Esophagus (tissue), 2 donors: ENCODE results near the gene CD44. TPM values are rescaled to one million over a fixed set of nuclear protein-coding genes. Genes with fewer than 3 reads are reported as not detected.

Experiments used
- H3K27ac ChIP-seq, 2 donors: one replicate each; pipeline ENCODE4 v1.5.1; 2013; ENCODE audit warnings: low read depth in 2 of 2, mild to moderate bottlenecking in 2 of 2, inconsistent platforms in 1 of 2, low read length in 1 of 2, moderate library complexity in 1 of 2
- H3K27me3 ChIP-seq, 2 donors: one replicate each; pipeline ENCODE4 v1.6.1; 2013; ENCODE audit warnings: low read length in 2 of 2, control low read depth in 1 of 2, mild to moderate bottlenecking in 1 of 2; ENCODE audit not compliant: insufficient read depth in 2 of 2, control insufficient read depth in 1 of 2
- H3K36me3 ChIP-seq, 2 donors: one replicate each; pipeline ENCODE4 v1.6.1; 2013; ENCODE audit warnings: low read length in 1 of 2; ENCODE audit not compliant: control insufficient read depth in 2 of 2, insufficient read depth in 2 of 2
- H3K4me1 ChIP-seq, 2 donors: one replicate each; pipeline ENCODE4 v1.6.1; 2013; ENCODE audit warnings: low read length in 1 of 2; ENCODE audit not compliant: control insufficient read depth in 2 of 2, insufficient read depth in 2 of 2
- H3K4me3 ChIP-seq, 2 donors: one replicate each; pipeline ENCODE4 v1.5.1; 2013; ENCODE audit warnings: low read length in 2 of 2, mild to moderate bottlenecking in 2 of 2, low read depth in 1 of 2, moderate library complexity in 1 of 2
- H3K9me3 ChIP-seq, 2 donors: one replicate each; pipeline ENCODE4 v1.6.1; 2013; ENCODE audit warnings: mild to moderate bottlenecking in 2 of 2, low read depth in 1 of 2, low read length in 1 of 2, moderate library complexity in 1 of 2; ENCODE audit not compliant: control insufficient read depth in 2 of 2, insufficient read depth in 1 of 2
- WGBS, 2 donors: extraction: QIAGEN DNeasy Blood & Tissue Kit; methylation state at CpG; one replicate each; pipeline ENCODE4 v1.1.7; 2013; 5-methylcytosine and 5-hydroxymethylcytosine counted together
- polyA plus RNA-seq, 2 donors: library from polyadenylated mRNA; stranded (reverse); fragments of 200-250 nt; gene quantifications; one replicate each; pipeline ENCODE4 v1.2.3, GENCODE V29; 2013
- donor health status: healthy with polysubstance abuse.
- donor health status: Bipolar disorder and iron deficiency.

Gene CD44
- polyA plus RNA-seq, 2 donors, result 130 to 161 TPM

DNA sequence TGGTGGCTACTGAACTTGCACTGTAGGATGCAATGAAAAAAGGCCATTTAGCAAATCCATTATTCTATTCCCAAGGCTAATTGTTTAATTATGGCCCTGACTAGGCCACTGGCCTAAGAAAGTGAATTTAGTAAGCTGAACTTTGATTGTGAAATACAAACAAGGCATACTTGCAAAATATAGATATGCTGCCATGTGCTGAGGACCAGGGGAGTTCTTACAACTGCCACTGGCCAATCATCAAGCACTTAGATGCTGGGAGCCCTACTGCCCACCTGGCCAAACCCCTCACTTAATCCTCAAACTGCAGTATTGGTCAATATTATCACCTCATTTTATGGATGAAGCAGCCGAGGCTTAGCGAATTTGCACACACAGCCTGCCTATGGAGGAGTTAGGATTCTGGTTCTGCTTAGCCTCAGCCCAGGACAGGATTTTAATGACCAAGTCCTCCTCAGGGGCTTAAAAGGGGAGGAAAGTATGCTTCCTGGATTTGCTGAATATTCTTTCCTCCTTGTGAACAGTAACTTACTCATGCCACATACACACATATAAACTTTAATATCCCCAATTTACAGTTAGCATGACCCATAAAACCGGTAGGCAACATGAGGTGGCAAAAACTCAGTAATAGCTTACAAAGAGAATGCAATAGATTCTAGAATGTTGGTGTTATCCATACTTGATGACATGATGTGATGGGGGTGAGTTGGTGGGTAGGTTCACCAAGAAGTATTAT, 39.3 kb downstream of the CD44 start:
- Histone ChIP-seq H3K9me3 (no peaks in the 10 kb centered on the region), H3K27me3 (no peaks in the 10 kb centered on the region), H3K4me3 (no peak overlapping the region), H3K27ac (peak overlapping the region; percentile 69 to 75), H3K36me3 (peaks cover 8 to 11% of the 10 kb centered on the region in 2 donors), H3K4me1 (peaks cover 7 to 14% of the 10 kb centered on the region in 2 donors)
- WGBS, 2 donors, result 78 to 81% methylated on average over 3 of the region's 3 CpGs

DNA sequence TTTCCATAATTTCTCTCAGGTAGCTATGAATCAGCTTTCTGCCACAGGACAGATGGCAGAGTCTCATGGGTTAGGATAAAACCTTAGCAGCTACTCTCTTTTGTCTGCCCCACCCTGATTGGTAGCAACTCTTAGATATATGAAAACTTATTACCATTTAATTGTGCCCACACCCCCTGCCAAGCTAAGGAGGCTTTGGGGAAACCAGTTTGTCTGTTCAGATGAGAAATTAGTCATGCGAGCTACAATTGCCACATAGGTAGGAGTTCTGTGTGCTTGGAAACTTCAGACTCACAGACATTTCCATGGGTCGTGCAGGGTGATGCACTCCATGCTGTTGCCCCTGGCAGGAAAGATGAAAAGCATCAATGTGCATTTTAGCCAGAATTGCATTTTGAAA, 39.9 kb downstream of the CD44 start:
- 32 to 54% methylated on average over 2 of the region's 2 CpGs for WGBS, 2 donors
- Histone ChIP-seq H3K9me3 (no peaks in the 10 kb centered on the region), H3K27me3 (no peaks in the 10 kb centered on the region), H3K4me3 (no peak overlapping the region), H3K36me3 (peaks cover 8 to 11% of the 10 kb centered on the region in 2 donors), H3K4me1 (peaks cover 7 to 14% of the 10 kb centered on the region in 2 donors), H3K27ac (peak overlapping the region; percentile 65 to 75)

DNA sequence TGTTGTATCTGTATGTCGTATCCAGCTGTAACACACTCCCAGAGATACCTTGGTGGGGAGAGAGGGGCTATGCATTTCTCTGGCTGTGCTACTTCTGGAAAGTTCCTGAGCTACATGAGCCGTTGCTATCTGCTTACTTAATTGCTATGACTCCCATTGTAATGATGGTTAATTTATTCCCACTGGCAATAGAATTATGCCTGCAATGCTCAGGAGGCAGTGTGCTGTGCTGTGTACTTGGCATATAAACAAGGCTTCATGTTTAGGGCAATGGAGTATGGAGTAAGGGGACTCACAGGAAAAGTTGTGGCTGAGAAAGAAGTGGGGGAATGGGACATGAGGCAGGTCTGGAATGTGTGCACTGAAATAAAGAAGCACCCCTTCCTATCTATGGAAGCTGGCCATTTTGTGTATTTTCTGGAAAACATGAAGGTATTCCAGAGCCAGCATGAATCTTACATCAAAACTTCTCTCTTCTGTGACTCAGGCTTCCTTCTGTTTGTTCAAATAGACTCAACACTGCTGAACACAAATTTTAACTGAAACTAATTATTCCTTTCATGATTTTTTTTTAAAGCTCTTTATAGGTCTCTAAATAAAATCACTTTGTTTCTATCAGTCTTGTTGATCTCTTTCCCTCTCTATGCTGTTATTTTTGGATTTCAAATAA, 40.6 kb downstream of the CD44 start:
- Histone ChIP-seq H3K4me3 (no peak overlapping the region), H3K36me3 (peaks cover 8 to 11% of the 10 kb centered on the region in 2 donors), H3K4me1 (peaks cover 7 to 9% of the 10 kb centered on the region in 2 donors), H3K27ac (peak overlapping the region; percentile 28 to 65), H3K27me3 (no peaks in the 10 kb centered on the region), H3K9me3 (no peaks in the 10 kb centered on the region)
- 48 to 64% methylated on average over 2 of the region's 2 CpGs for WGBS, 2 donors

DNA sequence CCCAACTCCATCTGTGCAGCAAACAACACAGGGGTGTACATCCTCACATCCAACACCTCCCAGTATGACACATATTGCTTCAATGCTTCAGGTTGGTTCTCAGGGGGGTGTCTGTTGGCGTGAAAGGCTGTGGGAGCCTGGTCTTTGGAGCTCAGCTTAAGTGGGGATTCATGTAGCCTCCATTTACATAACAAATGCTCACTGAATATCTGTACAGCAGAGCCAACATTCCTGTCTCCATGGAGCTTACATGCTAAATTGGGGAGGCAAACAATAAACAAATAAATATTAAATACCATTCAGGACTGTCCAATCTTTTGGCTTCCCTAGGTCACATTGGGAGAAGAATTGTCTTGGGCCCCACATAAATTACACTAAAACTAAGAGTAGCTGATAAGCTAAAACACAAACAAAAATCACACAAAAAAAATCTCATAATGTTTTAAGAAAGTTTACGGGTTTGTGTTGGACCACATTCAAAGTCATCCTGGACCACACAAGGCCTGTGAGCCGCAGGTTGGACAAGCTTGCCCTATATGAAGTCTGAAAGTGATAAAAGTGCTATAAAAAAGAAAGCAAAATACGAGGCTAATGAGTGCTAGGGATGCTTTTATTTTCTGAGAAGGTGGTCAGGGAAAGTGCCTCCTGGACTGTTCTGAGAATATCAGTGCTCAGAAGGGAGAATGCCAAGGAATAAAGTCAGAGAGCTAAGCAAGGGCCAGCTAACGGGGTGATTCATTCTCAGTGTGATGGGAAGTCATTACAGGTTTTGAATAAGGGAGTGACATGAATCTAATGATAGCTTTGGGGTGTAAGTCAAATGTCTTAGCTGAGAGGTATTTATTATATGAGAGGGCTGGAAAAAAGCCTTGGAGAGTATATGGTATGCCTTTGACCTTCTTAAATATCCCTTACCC, 41.6 kb downstream of the CD44 start:
- no peaks in the 10 kb centered on the region for H3K9me3 ChIP-seq
- H3K27me3 ChIP-seq, result no peaks in the 10 kb centered on the region
- no peak overlapping the region for H3K4me3 ChIP-seq
- H3K27ac ChIP-seq, result peak overlapping the region in 1 of 2 donors; percentile 24
- peaks cover 8 to 11% of the 10 kb centered on the region in 2 donors for H3K36me3 ChIP-seq
- H3K4me1 ChIP-seq, result peaks cover 7 to 9% of the 10 kb centered on the region in 2 donors
- 69 to 75% methylated on average over 5 of the region's 5 CpGs for WGBS, 2 donors

DNA sequence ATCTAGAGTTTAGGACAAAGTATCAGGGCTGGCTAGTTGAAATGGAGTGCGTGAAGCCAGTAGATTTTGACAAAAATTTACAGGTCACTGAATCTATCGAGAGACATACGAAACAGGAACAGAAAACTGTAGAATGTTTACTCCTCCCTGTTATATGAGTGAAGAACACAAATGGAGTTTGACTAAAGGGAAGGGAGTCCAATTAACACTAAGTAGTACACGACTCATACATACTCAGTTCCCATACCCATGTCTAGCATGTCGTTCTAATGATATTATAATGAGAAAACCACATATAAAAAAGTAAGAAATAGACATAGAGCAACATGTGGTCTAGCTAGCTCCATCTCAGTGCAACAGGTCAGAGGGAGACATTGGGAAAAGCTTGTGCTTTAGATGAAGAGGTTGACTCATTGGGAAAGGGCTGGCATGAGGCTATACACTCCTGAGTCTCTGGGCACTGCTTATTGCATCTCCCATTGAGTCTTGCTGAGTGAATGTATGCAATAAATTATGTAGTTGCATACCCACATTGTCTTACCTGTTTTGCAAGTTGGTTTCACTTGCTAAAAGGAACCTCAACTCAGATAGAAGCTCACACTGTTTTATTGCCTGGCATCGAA, 43.5 kb downstream of the CD44 start:
- Histone ChIP-seq H3K9me3 (no peaks in the 10 kb centered on the region), H3K27me3 (no peaks in the 10 kb centered on the region), H3K36me3 (peaks cover 4 to 11% of the 10 kb centered on the region in 2 donors), H3K4me1 (peaks cover 6 to 7% of the 10 kb centered on the region in 2 donors), H3K4me3 (no peak overlapping the region), H3K27ac (no peak overlapping the region)
- WGBS, 2 donors, result 82 to 84% methylated on average over 6 of the region's 6 CpGs

DNA sequence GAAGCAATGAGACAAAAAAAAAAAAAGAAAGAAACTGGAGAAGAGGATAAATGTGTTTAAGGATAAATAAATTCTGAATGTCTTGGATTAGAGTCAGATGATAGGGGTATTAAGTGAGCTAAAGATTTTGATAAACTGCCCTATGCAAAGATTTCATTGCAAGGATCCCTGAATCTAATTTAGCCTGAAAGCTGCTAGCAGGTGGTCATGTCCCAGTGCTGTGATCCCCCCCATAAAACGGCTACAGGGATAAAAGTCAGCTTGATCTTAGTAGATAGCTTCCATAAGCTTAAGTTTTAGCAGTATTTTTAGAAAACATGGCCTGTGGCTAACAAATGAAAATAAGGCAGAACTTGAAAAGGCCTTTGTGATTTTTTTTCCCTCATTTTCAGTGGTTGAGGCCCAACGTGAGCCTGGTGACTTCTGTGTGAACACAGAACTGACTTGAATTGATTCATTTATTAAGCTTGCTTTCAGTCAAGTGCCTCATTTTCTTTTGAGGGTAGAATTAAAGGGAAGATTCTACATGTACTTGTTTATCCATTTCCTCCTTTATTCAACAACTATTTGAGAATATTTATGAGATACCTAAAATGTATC, 44.5 kb downstream of the CD44 start:
- Histone ChIP-seq H3K27me3 (no peaks in the 10 kb centered on the region), H3K27ac (no peak overlapping the region), H3K4me3 (no peak overlapping the region), H3K36me3 (peaks cover 6 to 9% of the 10 kb centered on the region in 2 donors), H3K9me3 (no peaks in the 10 kb centered on the region), H3K4me1 (peaks cover 3 to 4% of the 10 kb centered on the region in 2 donors)
- WGBS, 2 donors, result 53 to 55% methylated on average over 2 of the region's 2 CpGs

DNA sequence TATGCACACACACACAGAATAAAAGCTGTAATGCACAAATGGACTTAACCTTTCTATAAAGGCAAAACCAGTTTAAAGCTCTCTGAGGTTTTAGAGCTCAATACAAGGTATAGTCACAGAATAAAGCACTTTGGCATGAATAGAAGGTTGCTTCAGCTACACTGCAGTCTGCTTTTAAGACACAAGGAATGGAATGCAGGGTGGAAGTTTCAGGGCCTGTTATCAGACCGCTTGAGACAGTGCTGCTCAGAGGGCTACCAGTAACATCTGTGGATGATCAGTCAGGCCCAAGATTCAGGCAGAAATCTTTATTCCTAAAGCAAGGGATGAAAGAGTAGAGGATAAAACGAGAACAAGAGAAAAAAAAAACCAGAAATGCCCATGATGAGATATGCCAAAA, 46.7 kb downstream of the CD44 start:
- Histone ChIP-seq H3K27ac (no peak overlapping the region), H3K36me3 (peaks cover 2 to 14% of the 10 kb centered on the region in 2 donors), H3K9me3 (no peaks in the 10 kb centered on the region), H3K4me3 (no peak overlapping the region), H3K4me1 (no peaks in the 10 kb centered on the region), H3K27me3 (no peaks in the 10 kb centered on the region)
- 57 to 67% methylated on average over 2 of the region's 2 CpGs for WGBS, 2 donors

DNA sequence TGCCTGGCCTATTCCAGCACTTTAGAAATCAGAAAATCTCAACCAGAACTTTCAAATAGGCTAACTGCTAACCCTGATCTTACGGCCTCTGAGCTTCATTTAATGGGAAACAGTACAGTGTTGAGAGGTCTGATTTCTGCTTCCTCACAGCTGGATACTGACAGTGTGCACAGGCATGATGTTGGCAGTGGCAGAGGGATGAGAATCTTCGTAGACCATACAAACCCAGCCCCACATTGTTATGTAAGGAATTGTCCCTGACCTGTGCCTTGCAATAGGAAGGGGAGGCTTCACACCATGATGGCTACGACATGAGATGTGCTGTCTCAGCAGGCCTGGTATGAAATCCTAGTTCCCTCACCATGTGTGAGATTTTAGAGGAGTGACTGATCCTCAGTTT, 49.0 kb downstream of the CD44 start:
- H3K4me1 ChIP-seq, result no peaks in the 10 kb centered on the region
- no peak overlapping the region for H3K27ac ChIP-seq
- no peaks in the 10 kb centered on the region for H3K9me3 ChIP-seq
- H3K4me3 ChIP-seq, result no peak overlapping the region
- peaks cover 0 to 14% of the 10 kb centered on the region in 2 donors for H3K36me3 ChIP-seq
- WGBS, 2 donors, result 78 to 84% methylated on average over 3 of the region's 3 CpGs
- no peaks in the 10 kb centered on the region for H3K27me3 ChIP-seq
